GM23248 (cell line): ENCODE measurements around the gene CHCHD1.

ENCODE experiments used
- EZH2 ChIP-seq: fragments of 200-600 bp; sonication (generic); IDR thresholded peaks from 2 replicates; pipeline ENCODE4 v1.6.1; 2018; ENCODE audit warnings: antibody characterized with exemption, mild to moderate bottlenecking; ENCODE audit not compliant: insufficient read depth, poor library complexity, severe bottlenecking
- EZH2phosphoT487 ChIP-seq: fragments of 200-600 bp; sonication (generic); IDR thresholded peaks from 2 replicates; pipeline ENCODE4 v1.6.1; 2018; ENCODE audit warnings: antibody characterized with exemption, moderate library complexity, mild to moderate bottlenecking, low read depth; ENCODE audit not compliant: insufficient read depth

DNA sequence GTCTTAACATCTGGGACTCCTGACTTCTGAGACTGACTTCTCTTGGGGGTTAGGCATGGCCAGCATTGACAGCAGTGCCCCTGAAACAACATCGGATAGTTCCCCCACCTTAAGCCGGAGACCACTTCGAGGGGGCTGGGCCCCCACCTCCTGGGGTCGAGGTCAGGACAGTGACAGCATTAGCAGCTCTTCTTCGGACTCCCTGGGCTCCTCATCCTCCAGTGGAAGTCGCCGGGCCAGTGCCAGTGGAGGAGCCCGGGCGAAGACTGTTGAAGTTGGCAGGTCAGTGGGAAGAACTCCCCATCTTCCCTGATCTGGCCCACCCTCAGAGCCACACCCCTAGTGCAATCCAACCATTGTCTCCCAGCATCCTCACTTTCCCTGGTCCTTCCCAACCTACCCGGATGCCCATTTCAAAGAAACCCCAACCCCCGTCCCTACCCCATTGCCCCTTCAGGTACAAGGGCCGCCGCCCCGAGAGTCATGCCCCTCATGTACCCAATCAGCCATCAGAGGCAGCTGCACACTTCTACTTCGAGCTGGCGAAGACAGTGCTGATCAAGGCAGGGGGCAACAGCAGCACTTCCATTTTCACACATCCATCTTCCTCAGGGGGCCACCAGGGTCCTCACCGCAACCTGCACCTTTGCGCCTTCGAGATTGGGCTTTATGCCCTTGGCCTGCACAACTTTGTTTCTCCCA is 15.6 kb downstream of the CHCHD1 start:
- no peak for TF ChIP-seq EZH2
- TF ChIP-seq EZH2phosphoT487: no peak
